ENCODE data around the gene HOXB7.

The HOXB7 gene

DNA sequence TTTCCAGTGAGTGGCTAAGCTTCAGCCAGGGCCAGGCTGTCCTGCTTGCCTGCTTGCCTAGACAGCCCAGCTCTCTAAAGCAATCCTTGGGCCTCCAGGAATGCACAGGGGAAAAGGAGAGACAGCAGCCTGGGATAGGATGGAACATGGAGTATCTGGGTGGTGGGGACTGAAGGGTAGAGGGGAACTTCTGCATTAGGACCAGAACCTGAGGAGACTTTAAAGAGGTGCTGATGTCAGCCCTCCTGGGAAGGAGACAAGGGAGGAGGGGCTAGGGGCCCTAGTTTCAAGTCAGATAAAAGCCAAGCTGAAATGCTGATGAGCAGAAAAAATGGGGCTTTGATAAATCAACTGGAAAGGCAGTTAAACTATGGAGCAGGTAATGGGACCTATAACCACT is 1.8 kb downstream of the HOXB7 start:
- no peak for DNase-seq (ENCODE audit: low spot score)

DNA sequence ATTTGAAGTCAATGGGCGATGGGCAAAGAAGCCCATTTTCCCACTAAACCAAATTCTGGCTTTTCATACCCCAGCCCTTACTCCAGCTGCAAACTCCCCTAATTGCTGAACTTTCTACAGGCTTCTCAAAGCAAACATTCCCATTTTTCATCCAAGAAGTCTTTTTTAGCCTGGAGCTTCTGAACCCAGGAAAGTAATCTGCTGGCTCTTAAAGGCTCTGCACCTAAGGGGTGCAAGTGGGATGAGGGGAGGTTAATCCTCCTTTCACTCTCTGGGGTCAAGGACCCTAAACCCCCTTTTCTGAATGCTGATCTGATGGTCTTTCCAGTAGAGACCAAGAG is 2.4 kb downstream of the HOXB7 start:
- no peak for DNase-seq (ENCODE audit: low spot score)

DNA sequence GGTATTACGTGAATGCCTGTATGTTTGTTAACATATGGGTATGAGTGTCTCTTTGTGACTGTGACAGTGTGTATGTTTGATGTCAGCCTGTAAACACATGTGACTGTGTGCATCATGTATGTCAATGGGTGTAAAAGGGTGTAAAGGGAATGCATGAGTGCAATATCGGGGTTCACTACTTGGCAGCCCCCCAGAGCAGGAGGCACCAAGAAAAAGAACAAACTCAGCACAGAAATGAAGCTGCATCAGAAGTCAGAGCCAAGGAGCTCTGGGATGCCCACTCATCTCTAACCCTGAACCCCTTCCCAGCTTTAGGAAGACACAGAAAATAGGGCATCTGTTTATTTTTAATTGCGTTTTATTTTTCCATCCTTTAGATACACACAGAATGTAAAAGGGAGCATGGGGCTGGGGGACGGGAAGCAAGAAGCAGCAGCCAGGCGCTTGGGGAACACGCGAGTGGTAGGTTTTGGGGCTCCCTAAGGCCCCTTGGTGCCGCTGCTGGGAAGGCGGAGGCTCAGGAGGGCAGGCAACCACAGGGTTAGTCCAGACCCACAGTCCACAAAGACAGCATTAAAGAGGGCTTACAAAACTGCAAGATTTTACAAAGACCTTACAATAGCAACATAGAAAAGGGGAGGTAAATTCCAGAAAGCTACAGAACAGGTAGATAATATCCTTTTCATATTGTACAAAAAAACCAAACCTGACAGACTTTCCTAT is 3.8 kb downstream of the HOXB7 start:
- DNase-seq (ENCODE audit: low spot score), result no peak

DNA sequence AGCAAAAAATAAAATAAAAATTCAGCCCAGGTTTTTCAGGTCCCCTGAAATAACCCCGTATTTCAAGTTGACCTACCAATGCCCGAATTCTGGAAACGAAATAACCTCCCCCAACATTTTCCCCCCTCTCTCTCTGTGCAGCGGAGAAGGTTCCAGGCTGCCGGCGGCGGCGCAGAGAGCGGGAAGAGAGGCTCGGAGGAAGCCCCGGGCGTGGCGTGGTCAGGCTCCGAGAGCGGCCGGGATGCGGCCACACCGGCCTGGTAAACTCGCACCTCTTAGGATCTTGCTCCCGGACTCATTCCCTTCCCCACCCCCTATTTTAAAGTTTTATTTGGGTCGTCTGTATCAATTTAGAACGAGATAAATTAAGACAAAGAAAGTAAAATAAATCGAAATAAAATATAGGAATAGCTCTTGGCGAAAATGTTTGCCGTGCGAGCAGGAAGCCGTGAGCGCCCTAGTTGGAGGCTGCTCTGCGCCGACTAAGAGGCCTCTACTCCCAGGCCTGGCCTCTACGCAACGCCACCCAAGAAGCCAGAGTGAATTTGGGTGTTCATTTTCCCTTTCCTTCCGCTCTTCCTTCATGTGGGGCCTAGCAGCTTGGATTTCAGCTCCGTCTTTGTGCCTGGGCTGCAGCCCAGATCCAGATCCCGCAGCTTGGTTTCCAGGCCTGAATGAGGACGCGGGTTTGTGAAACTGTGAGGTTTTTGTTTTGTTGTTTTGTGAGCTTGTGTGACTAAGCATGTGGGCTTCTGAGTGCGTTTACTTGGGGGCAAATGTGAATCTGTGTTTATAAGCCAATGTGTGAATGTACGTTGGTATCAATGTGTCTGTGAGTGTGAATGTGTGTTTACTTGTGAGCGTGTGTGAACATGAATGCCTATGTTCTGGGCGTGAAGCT is 4.6 kb downstream of the HOXB7 start:
- no peak for DNase-seq (ENCODE audit: low spot score)

DNA sequence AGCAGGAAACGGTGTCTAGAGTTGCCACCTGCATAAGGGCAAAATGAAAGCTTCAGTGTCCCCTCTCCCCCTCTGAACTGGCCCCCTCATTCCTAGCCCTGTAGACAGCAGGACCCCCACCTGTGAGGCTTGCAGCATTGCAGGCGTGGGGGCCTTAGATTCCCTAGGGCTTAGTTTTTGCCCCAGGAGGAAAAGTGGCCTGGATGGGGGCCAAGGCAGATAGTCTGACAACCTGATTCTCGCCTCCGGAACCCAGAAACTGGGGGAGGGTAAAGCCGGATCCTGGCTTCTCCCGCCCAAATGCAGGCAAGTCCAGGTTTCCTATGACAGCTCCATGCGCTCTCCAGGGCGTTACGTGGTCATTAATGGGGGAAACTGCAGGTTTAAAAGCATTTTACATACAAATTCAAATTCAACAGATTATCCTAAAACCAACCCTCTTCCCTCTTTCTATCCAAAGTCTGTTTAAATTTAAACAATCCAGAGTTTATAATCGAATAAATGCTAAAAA is 5.4 kb downstream of the HOXB7 start:
- no peak for DNase-seq (ENCODE audit: low spot score)

DNA sequence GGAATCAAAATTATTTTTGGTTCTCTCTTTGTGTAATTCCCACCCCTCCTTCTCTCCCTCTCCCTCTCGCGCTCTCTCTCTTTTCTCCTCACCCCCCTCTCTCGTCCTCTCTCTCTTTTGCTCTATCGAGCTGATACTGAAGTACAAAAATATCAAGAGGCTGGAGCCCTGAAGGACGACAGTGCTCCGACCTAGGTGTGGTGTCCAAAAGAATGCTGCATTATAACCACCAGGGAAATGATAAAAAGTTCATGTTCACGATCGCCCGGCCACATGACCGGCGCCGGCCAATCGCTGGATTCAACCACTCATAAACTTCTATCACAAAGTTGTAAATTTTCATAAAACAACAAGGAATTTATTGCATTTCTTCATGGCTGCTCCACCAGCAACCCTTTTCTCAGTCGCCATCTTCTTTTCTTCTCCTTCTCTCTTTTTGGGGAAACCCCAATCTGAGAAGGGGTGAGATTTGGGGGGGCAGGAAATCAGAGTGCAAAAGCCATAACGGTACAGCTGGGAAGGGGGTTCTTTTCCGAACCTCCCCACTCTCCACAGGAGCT is 6.0 kb downstream of the HOXB7 start, which contains the start of gene HOXB6:
Gene HOXB6, minus strand, starts transcription at position 217 of the 560 bp plus-strand sequence. CDS start 6,836 bp downstream, outside the sequence.
- no peak for DNase-seq (ENCODE audit: low spot score)

DNA sequence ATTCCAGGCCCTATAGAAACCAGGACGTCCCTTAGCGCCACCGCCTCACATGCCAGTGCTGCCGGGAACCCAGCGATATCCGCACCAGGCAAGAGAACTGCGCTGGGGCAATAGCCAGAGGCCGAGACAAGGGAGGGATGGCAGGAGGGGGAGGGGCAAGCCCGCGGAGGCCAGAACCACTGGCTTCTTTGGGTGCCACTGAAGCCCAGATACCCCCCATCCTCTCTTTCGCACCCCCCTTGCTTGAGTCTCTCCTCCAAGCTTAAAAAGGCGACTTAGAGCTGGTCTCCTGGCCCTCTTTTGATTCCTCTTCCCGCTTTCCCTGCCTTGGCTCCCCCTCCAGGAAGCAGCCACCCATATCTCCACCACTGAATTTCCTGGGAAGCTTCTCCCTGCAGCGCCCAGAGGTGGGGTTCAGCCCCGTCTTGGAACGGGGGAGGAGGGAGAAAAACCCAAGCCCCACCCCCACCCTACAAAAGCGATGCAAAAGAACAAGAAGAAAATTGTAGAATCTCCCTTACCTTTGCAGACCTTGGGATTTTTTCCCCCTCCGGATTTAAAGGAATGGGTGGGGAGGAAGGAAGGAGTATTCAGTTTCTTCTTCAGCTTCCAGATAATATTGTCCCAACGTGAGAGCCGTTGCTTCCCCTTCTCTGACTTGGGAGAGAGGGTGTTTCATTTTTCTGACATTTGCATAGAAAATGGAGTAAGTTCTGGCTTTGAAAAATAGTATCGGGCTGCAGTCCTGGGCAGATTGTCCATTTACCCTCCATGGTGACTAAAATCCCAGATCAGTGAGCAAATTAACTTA is 6.7 kb downstream of the HOXB7 start:
- no peak for DNase-seq (ENCODE audit: low spot score)

DNA sequence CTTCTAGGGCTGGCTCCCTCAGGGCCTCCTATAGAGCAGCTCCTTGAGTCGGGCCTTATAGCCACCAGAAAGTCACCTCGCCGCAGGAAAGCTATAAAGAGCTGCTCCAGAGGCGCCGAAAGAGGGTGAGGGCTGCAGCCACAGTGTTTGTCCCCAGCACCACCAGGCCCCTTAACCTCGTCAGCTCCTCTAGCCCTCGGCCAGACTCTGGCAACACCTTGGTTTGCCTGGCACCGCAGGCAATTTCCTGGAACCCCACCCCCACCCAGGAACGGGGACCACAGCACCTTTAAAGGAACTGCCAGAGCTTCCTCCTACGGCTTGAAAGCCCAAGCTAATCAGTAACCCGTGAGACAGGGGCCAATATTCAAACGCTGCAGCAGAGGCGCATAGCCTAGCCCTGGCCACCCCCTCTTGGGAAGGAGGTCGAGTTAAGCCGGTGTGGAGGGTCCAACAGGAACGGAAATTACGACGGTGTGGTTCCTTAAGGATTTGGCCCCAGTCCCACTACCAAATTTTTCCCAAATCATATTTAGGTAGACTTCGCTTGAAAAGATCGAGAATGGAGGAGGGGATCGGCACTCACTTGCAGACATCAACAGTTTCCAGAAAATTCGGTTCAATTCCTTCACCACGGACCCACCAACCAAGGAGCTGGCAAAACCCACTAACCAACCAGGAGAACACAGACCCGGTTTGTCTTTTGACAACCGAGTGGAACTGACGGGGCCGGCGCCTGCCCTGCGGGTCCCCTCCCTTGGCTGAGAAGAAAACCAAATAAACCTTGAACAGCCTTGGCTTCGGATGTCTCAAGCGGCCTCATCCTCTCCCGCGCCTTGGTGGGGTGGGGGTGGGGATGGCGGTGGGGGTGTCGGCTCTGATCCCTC is 9.0 kb downstream of the HOXB7 start:
- no peak for DNase-seq (ENCODE audit: low spot score)

DNA sequence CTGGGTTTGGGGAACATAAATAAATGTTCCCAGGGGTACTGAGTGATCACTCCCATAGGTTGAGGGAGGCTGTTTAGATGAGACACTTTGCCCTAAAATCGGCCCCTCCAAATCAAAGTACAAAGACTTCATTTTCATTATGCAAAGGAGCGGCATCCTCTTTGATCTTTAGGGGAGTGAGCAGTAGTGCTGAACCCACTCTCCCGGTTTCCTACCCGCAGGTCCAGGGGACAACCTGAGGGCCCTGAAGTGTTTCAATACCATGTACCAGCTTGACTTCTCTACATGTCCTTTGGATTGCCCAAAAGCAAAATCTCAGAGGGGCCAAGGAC is 9.6 kb downstream of the HOXB7 start:
- DNase-seq (ENCODE audit: low spot score), result no peak

DNA sequence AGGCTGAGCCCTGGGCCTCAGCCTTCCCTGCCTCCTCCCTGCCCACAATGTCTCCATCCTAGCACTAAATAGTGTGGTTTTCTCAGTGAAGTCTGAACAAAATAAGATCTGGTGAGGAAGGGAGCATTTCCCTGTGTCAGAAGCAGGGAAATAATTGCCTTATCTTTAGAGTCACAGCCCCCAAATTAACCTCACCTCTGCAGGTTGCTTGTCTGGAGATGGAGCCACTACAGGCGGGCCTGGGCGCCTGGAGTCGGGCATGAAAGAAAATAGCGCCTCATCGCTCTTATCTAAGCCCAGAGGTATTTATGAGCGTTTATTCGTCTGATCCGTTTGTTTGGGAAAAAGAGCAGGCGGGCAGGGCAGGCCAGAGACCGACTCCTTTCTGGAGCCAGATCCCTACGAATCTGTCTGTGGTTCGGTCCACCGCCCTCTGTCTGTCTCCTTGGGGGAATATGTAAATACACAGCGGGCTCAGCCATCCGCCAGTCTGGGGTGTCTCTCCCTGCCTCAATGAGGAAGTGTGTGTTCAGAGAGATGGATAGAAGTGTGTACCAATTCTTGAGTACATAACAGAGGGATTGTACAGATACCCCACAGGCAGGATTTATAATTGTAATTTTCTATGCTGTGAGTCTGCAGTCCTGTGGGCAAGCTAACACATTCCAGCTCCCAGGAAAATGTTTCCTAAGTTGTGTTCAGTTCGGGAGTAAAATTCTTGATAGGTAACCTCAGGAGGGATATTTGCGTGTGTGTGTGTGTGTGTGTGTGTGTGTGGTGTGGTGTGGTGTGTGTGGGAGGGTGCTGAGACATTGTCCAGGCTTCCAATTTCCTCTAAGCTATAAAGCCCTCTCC is 10.3 kb downstream of the HOXB7 start:
- DNase-seq (ENCODE audit: low spot score), result no peak

DNA sequence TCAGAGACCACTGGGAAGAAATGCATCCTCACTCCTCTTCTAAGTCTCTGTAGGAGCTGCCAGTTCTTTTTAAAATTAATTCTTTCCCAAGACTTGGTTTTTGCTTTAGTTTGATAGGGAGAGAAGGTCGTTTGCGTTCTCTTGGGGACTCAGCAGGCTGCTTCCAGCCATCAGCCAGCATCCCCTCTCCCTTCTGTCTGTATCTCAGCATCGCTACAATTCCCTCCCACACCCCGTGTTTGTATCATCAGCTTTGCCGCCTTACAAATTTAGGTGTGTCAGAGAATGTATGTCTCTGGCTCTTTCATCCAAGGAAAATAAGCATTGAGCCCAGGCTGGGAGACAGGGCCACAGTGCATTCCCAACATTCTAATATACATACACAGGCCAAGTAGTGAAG is 11.5 kb downstream of the HOXB7 start:
- no peak for DNase-seq (ENCODE audit: low spot score)

DNA sequence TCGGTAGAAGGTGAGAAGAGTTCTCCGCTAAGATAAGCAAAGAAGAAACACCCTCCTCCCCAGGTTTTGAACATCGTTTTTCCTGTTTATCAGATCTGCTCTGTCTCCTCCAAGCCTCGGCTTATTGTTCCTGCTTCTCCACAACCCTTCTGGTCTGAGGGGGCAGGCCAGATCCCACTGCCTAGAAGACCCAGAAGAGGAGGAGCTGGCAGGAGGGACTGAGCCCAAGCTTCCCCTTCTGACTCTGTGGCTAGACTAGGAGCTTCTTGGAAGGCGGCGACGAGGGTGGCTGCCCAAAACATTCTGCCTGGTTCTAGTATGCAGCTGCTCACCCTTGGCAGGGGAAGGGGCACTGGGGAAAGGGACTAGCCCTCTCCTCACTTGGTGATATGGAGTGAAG is 12.1 kb downstream of the HOXB7 start:
- no peak for DNase-seq (ENCODE audit: low spot score)

DNA sequence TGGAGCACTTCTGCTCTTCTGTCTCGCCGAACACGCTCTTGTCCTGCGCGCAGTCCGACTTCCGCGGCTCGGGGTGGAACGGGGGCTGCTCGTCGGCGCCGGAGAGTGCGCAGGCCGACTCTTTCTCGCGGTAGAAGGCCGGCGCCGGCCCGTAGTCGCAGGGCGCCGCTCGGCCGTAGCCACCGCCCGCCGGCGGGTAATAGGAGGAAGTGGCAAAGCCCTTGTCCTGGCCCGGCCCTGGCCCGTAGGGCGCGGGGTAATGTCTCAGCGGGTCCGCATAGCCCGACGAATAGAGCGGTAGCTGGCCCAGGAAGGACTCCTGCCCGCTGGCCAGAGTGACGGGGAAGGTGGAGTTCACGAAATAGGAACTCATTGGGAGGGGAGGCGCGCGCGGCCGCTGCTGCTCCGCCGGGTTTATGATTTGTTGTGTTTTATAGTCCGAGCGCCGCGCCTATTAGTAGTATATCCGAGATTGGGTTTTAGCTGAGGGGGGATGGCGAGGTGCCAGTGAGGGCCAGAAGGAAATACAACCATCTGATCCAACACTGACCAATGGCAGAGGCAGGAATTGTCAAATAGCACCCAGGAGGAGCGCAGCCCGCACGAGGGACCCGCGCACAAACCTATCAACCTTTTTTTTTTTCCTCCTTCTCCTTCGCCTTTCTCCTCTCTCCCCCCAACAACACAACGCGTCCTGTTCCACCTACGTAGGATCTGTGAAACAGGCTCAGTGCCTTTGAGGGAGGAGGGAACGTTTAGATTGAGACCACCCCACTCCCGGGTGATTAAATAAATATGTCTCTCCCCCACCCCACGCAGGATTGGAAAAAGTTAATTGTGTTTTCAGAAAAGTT is 12.8 kb downstream of the HOXB7 start:
- no peak for DNase-seq (ENCODE audit: low spot score)

DNA sequence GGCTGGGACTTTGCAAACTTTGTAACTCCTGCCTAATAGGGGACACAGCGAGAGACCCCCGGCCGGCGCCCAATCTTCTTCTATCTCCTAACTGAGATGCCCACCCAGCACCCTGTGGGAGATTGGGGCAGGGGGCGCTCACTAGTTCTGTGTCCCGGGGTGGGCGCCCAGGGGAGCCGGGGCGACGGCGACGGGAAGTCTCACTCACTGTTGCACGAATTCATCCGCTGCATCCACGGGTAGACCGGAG is 13.4 kb downstream of the HOXB7 start:
- DNase-seq (ENCODE audit: low spot score), result no peak

DNA sequence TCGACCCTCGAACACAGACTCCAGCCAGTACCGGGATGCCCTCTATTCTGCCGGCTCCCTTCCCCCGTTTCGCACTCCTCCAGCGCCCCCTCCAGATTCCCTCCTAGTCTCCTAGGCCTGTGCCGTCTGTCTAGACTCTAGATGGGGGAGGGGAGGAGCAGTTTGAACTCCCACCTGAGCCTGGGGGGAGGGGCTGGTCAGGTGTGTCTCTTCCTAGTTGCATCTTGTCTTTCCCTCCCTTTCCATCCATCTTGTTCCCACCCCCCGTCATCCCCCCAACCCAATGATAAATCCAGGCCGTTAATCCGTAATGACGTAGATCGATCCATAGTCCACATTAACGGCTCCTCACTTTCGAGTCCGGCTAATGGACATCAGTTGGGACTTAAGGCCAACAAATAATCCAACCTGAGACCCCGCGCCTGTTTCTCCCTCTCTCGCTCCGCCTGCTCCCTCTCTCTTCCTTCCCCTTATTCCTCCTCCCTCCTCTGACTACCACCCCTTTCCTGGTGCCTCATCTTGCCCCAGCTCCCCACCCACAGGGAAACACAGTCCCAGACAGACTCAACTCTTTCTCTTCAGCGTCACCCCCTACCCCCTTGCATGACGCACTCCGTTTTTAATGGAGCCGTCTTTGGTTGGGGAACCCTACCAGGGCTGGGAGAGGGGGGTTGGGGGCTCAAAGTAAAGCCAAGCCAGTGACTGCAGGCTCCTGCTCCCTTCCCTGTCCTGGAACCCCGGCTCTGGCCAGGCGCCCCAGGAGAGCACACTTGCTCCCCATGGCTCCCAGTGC is 13.9 kb downstream of the HOXB7 start:
- no peak for DNase-seq (ENCODE audit: low spot score)

DNA sequence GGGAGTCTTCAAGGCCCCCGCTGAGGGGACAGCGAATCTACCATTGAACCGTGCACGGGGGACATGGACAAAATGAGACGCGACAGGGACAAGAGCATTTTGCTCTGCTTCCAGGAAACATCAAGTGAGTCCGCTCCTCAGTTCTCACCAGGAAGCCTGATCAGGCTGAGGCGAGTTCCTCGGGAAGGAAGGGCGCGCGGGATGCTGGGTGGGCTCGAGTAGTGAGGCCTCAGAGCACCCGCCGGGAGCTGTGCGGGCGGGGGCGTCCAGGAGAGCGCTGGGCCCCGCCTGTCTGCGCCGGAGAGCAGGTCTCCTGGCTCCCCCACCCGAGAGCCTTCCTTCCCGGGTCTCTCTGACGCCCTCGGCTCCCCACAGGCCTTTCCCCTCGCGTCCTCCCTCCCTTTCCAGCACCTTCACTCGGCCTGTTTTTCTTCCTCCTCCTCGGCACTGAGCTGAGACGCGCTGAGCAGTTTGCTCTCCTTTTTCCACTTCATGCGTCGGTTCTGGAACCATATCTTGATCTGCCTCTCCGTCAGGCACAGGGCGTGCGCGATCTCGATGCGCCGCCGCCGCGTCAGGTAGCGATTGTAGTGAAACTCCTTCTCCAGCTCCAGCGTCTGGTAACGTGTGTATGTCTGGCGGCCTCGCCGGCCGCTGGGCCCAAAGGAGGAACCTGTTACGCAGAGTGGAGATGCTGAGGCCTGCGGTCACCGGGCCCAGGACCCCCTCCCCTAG is 14.7 kb downstream of the HOXB7 start:
- DNase-seq (ENCODE audit: low spot score), result no peak

DNA sequence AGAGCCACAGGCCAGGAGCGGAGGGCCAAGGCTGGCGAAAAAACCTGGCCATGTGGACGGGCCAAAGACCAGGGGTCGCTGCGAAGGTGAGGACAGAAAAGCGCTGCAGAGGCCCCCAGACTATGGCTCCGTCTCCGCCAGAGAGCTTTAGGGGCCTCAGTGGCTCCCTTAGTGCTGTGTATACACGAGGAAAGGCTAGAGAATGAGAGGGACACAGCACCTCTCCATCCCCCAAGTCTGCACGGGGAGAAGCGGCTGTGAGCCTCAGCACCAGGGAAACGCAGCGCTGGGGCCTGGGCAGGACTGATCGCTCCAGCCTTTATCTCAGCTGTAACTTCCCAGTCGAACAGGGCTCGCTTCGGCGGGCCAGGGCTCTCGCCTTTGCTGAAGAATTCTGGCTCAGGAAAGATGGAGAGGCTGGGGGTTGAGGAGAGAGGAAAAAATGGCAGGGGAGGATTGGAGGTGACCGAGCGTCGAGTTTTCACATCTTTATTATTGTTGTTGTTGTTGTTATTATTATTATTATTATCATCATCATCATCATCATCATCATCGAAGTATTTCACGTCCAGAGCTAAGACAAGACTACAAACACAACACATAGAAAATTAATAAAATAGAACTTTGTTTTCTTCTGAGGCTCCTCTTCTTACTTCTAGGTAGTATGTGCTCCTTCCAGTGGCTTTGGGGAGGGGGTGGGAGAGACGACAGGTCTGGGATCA is 15.4 kb downstream of the HOXB7 start:
- DNase-seq (ENCODE audit: low spot score), result no peak

Data from putamen (tissue), 1 donor.